ENCODE measurements around the gene PSMD12.
"Not testable (repeated sequence)": the region's sequence is repeated elsewhere in the genome, so short reads cannot be mapped to it uniquely, and the experiment has no call there.

Gene PSMD12

DNA sequence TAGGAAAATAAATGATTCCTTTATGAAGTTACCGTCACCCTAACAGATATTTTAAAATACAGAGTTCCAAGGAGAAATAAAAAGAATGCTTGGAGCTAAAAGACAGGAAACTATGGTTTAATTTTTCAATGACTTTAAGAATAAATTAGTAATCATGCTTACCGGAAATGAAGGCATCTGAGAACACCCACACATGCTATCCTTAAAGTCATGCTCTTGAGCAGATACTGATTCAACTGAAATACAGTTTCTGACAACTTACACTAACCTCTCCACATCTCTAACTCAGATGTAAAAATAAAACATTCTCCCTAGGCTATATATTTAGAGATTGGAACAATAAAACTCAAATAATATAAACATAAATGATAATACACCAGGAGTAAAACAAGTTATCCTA is 7.8 kb downstream of the PSMD12 start:
- DNase-seq (ENCODE audit: low spot score), result no peak

DNA sequence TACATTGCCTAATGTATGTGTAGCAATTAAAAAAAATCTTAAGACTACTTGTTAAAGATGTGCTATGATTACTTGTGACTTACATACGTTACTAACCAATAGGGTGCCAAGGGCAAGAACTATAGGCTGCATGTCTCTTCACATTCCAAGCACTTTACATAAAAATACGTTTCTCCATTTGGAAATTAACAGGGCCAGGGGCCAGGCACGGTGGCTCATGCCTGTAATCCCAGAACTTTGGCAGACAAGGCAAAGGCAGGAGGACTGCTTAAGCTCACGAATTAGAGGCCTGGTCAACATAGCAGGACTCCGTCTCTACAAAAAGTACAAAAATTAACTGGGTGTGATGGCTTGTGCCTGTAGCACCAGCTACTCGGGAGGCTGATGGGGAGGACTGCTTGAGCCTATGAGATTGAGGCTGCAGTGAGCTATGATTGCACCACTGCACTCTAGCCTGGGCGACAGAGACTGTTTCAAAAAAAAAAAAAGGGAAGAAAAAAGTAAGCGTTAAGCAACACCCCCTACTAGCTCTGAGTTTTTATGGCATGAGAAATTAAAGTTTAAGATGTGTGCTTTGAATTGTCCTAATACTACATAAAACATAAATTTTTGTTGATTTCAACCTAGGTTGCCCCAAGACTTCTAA is 12.3 kb downstream of the PSMD12 start:
- DNase-seq (ENCODE audit: low spot score), result no peak

DNA sequence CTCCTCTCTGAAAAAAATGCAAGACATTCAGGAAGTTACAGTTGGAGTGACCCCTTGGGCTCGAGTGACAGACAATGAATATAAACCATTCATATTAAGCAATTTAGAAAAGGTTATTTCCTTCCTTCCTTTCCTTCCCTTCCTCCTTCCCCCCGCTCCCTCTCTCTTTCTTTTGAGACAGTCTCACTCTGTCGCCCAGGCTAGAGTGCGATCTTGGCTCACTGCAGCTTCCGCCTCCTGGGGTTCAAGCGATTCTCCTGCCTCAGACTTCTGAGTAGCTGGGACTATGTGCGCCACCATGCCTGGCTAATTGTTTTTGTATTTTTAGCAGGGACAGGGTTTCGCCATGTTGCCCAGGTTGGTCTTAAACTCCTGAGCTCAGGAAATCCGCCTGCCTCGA is 13.2 kb downstream of the PSMD12 start:
- no peak for DNase-seq (ENCODE audit: low spot score)

DNA sequence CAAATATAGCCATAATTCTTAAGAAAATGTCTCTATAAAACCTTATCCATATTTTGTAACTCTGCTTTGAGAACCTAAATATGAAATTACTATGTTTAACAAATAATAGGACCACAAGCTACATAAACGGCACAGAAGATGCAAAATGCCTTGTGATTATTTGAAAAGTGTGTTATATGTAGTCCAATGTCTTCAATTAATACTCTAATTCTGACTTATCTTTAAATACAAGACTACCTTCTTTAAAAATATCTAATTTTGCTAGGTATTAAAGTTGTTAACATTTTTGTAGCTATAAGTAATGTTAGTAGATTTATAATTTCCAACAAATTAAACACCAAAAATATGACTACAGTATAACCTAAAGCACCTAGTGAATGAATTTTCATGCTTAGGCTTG is 17.0 kb downstream of the PSMD12 start:
- no peak for DNase-seq (ENCODE audit: low spot score)

DNA sequence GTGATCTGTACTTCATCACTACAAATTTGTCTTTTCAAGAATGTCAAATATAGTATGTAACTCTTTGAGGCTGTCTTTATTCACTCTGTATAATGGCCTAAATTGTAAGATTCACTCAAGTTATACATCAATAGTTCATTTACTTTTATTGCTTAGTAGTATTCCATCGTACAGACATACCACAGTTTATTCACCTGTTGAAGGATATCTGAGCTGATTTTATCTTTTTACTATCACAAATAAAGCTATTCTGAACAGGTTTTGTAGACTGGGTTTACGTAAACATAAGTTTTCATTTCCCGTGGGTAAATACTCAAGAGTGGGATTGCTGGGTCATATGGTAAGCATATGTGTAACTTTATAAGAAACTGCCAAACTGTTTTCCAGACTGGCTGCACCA is 18.6 kb downstream of the PSMD12 start:
- no peak for DNase-seq (ENCODE audit: low spot score)

DNA sequence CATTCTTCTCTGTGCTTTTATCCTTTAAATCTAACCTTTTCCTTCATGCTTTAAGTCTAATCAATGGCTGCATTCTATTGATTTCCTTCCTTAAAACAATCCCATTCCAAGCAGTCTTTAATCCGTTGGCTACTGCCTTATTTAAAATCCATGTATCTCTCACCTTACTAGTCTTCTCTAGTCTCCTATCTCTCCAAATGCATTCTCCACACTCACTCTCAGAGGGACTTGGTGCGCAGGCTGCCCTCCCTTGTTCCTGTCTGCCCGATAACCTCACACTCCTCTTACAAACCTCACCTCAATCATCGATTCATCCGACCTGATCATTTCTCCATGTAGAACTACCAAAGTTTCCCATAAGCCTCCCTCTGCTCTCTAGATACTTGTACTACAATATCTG is 23.1 kb downstream of the PSMD12 start:
- no peak for DNase-seq (ENCODE audit: low spot score)

DNA sequence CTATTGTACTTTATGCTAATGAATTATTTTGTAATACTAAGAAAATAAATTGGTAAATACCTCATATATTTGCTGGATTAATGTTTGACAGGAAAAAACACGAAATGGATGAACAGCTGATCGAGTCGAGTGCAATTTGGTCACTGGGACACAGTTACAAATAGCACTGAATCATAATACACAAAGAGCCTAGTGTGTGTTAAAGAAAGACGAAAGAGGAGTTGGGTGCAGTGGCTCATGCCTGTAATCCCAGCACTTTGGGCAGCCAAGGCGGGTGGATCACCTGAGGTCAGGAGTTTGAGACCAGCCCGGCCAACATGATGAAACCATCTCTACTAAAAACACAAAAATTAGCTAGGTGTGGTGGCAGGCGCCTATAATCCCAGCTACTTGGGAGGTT is 28.0 kb downstream of the PSMD12 start:
- DNase-seq (ENCODE audit: low spot score), result not testable (repeated sequence)

DNA sequence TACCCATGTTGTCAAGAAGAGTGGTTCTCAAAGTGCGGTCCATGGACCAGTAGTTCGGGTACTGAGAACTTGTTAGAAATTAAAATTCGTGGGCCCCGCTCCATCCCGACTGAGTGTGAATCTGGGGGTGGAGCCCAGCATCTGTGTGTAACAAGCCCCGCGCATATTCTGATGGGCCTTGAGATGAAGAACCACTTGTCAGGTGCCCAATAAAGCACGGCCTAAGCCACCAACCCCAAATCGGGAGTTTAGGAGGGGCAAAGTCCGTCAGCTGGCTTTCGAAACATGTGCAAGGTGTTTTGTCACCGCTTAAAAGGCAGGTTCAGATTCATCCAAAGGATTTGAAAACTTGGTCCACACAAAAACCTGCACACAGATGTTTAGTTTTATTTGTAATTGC is 29.5 kb downstream of the PSMD12 start:
- no peak for DNase-seq (ENCODE audit: low spot score)

DNA sequence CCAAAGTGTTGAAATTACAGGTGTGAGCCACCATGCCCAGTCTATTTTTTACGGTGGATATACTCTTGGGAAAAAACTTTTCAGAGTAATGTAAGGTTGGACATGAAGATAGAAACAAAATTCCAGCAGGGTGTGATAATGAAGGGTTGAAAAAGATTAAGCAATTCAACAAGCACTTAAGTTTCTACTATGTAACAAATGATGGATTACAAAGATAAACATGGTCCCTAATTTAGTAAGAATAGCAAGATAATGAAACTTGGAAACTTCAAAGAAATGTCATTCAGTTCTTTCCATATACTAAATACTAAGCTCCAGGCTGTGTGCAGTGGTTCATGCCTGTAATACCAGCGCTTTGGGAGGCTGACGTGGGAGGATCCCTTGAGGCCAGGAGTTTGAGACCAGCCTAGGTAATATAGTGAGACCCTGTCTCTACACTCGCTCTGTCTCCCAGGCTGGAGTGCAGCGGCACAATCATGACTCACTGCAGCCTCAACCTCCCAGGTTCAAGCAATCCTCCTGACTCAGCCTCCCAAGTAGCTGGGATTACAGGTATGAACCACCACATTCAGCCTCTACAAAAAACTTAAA is 31.0 kb downstream of the PSMD12 start:
- no peak for DNase-seq (ENCODE audit: low spot score)

DNA sequence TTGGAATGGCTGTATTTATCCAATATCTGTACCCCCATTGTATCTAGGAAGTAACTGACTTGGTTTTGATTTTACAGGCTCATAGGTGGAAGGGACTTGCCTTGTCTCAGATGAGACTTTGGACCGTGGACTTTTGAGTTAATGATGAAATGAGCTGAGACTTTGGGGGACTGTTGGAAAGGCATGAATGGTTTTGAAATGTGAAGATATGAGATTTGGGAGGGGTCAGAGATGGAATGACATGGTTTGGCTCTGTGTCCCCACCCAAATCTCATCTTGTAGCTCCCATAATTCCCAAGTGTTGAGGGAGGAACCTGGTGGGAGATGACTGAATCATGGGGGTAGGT is 34.2 kb downstream of the PSMD12 start:
- DNase-seq (ENCODE audit: low spot score), result not testable (repeated sequence)

DNA sequence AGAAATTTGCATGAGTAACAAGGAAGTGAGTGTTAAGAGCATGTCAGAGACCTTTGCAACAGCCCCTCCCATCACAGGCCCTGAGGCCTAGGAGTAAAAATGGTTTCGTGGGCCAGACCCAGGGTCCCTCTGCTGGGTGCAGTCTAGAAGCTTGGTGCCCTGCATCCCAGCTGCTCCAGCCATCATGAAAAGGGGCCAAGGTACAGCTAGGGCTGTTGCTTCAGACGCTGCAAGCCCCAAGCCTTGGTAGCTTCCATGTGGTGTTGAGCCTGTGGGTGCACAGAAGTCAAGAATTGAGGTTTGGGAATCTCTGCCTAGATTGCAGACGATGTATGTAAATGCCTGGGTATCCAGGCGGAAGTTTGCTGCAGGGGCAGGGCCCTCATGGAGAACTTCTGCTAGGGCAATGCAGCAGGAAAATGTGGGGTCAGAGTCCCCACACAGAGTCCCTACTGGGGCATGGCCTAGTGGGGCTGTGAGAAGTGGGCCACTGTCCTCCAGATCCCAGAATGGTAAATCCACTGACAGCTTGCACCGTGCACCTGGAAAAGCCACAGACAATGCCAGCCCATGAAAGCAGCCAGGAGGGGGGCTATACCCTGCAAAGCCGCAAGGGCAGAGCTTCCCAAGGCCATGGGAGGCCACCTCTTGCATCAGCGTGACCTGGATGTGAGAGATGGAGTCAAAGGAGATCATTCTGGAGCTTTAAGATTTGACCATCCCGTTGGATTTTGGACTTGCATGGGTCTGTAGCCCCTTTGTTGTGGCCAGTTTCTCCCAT is 34.8 kb downstream of the PSMD12 start:
- DNase-seq (ENCODE audit: low spot score), result not testable (repeated sequence)

DNA sequence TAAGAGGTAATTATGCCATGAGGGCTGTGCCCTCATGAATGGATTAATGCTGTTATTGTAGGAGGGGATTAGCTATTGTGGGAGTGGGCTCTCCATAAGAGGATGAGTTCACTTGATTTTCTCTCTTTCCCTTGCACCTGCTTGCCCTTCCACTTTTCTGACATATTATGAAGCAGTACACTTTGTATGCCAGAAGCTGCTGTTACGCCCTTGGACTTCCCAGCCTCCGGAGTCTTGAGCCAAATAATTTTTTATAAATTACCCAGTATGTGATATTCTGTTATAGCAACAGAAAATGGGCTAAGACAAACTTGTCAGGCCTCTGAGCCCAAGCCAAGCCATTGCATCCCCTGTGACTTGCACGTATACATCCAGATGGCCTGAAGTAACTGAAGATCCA is 38.4 kb downstream of the PSMD12 start:
- no peak for DNase-seq (ENCODE audit: low spot score)

DNA sequence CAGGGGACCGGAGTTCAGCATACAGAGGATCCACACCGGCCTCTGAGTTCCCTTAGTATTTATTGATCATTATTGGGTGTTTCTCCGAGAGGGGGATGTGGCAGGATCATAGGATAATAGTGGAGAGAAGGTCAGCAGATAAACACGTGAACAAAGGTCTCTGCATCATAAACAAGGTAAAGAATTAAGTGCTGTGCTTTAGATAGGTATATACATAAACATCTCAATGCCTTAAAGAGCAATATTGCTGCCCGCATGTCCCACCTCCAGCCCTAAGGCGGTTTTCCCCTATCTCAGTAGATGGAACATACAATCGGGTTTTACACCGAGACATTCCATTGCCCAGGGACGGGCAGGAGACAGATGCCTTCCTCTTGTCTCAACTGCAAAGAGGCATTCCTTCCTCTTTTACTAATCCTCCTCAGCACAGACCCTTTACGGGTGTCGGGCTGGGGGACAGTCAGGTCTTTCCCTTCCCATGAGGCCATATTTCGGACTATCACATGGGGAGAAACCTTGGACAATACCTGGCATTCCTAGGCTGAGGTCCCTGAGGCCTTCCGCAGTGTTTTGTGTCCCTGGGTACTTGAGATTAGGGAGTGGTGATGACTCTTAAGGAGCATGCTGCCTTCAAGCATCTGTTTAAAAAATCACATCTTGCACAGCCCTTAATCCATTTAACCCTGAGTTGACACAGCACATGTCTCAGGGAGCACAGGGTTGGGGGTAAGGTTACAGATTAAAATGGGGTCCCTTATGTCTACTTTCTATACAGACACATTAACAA is 39.2 kb downstream of the PSMD12 start:
- DNase-seq (ENCODE audit: low spot score), result not testable (repeated sequence)

DNA sequence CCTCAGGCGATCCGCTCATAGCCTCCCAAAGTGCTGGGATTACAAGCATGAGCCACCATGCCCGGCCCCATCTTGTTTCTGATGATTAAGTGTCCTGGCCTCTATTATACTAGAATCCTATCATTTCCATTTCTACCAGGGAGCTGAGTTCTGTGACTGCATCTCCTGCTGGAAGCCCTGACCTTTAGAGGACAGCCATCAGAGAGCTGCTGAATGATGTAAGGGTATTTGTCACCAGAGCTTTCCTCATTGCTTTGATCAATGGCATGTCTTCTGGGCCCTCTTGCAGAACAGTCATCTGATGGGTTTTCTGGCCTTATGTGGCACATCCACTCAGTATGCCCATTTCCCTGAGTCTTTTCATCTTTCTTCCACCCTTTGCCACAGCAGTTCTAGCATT is 39.9 kb downstream of the PSMD12 start:
- DNase-seq (ENCODE audit: low spot score), result no peak

DNA sequence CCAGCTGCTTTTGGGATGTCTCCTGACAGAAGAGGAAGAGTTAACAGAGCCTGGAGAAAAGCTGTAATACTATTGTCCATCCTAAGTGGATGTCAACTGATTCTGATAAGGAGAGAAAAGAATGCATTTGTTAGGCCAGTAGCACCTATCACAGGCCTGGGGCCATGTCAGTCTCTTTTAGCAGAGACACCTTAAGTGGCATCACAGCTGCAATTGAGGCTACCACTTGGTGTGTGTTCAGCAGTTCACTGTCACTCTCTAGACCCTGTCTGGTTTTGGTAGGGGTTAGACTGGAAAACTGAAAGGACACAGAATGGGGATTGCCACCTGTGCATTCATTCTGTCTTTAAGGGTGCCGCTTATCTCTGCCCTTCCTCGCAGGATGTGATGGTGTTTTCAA is 42.0 kb downstream of the PSMD12 start:
- DNase-seq (ENCODE audit: low spot score), result no peak

DNA sequence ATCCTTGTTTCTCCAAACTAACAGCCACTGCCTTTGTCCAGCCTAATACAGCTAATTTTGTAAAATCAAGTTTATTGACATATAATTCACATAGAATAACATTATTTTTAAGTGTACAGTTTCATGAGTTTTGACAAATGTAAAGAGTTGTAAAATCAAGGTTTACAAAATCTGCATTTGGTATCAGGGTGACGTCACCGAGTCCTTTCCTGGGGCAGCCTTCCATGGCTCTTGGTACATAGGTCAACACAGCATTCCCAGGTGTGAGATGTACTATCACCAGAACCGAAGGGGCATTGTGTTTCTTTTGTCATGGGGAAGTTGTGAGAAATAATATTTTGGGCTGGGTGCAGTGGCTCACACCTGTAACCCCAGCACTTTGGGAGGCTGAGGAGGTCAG is 42.9 kb downstream of the PSMD12 start:
- no peak for DNase-seq (ENCODE audit: low spot score)

DNA sequence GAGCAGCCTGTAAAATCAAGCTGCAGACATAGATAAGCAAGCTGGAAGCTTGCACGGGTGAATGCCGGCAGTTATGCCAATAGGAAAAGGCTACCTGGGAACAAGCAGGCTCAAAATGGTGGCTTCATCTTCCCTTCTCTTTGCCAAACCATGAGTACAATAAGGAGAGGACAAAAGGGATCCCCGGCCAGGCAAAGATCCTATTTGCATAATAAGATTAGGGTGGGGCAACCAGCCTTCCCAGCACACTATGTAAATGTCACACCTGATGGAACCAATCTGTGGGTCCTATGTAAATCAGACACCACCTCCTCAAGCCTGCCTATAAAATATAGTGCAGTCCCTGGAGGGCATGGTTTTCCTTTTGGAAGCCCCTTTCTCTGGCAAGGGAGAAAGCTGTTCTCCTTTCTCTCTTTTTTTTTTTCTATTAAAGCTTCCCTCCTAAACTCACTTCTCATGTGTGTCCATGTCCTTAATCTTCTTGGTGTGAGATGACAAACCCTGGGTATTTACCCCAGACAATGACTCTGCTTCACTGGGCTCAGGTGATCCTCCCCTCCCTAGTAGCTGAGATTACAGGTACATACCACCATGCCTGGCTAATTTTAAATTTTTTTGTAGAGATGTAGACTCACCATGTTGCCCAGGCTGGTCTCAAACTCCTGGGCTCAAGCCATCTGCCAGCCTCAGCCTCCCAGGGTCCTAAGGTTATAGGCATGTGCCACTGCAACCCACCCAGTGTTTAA is 44.2 kb downstream of the PSMD12 start:
- no peak for DNase-seq (ENCODE audit: low spot score)

DNA sequence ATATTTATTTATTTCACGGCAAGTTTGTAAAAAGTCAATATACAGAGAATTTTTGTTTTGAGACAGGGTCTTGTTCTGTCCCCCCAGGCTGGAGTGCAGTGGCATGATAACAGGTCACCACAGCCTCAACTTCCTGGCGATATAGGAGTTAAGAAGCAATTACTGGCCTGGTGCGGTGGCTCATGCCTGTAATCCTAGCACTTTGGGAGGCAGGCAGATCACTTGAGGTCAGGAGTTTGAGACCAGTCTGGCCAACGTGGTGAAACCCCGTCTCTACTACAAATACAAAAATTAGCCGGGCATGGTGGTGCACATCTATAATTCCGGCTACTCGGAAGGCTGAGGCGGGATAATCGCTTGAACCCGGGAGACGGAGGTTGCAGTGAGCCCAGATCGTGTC is 44.9 kb downstream of the PSMD12 start:
- DNase-seq (ENCODE audit: low spot score), result not testable (repeated sequence)

DNA sequence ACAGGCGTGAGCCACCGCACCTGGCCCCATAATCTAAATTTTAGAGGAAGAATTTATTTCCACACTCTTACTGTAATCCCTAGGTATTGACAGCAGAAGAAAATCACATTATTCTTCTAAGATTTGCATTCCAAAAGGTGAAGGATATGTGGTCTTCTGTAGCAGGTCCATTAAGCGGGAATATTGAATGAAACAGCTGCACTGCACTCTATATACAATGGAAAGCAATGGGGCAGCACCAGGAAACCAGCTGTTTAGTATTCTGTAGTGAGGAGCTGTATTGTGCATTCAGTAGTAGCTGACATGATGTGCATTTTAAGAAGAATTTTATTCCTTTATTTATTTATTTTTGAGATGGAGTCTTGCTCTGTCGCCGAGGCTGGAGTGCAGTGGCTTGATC is 49.6 kb downstream of the PSMD12 start:
- no peak for DNase-seq (ENCODE audit: low spot score)

DNA sequence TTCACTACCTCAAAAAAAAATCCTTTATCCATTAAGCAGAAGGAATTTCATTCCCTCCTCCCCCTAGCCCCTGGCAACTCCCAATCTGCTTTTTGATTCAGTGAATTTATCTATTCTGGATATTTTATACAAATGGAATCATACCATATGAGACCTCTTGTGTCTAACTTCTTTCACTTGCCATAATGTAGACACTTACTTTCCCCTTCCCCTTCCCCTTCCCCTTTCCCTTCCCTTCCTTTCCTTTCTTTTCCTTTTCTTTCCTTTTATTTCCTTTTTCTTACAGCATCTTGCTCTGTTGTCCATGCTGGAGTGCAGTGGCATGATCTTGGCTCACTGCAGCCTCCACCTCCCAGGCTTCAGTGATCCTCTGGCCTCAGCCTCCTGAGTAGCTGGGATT is 50.5 kb downstream of the PSMD12 start:
- no peak for DNase-seq (ENCODE audit: low spot score)

DNA sequence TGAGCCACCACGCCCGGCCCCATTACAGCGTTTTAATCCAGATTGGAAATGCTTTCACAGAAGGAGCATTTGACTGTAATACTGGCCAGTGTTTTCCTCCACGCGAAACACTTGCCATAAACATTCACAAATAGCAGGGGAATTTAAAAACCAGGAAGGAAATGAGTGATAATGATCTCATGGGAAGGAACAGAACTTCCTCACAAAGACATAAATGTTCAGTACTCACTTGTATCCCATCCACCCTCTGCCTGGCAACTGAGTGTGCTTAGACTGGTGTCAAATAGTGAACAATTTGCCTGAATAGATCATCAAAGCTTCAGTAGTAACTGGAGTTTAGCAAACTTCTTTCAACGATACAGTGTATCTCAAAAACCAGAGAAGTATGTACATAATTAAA is 54.1 kb downstream of the PSMD12 start:
- DNase-seq (ENCODE audit: low spot score), result no peak

DNA sequence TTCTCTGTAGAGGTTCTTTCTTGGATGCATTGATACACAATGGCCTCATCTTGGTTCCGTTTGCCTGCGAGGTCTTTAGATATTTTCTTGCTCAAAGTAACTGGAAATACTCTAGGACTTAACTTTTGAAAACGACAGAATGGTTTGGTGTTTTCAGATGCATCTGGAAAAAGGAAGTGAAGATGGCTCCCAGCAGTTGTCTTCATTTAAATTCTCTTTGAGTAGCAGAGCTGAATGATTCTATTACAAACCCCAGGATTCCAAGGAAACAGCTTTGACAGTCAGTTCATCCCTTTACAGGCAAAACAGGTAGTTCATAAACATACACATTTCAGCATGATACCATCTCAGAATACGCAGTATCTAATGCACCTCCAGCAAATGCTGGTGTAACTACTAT is 54.8 kb downstream of the PSMD12 start:
- no peak for DNase-seq (ENCODE audit: low spot score)

Measured in germinal center (tissue), 1 donor.